GM23338 (cell line): ENCODE results near the gene LSM14B. TPM values are rescaled to one million over a fixed set of nuclear protein-coding genes. Genes with fewer than 3 reads are reported as not detected.

Experiments
- ATAC-seq: fragments of 200-7000 bp; cut with Tn5 transposase; 3 replicates; pipeline ENCODE4 v1.9.1; 2020
- DNase-seq: peaks from one replicate; pipeline ENCODE4 v3.0.0-alpha.2; 2015; ENCODE audit warnings: low spot score
- H2AFZ ChIP-seq: fragments of 200-600 bp; sonication (generic); 2 replicates; pipeline ENCODE4 v1.8.0; 2016; ENCODE audit warnings: antibody characterized with exemption, mild to moderate bottlenecking, moderate library complexity
- H3F3A ChIP-seq: fragments of 200-600 bp; sonication (generic); replicated peaks from 2 replicates; pipeline ENCODE4 v1.8.0; 2017; ENCODE audit warnings: antibody characterized with exemption, mixed run types, low read depth
- H3K27ac ChIP-seq: fragments of 200-600 bp; sonication (generic); 2 replicates; pipeline ENCODE4 v1.6.1; 2016; ENCODE audit warnings: low read depth
- H3K27me3 ChIP-seq: fragments of 200-600 bp; sonication (generic); 2 replicates; pipeline ENCODE4 v1.8.0; 2016; ENCODE audit warnings: mild to moderate bottlenecking, mixed run types, moderate library complexity; ENCODE audit not compliant: insufficient read depth
- H3K36me3 ChIP-seq: fragments of 200-600 bp; sonication (generic); 2 replicates; pipeline ENCODE4 v1.8.0; 2016; ENCODE audit warnings: mild to moderate bottlenecking; ENCODE audit not compliant: insufficient read depth
- H3K4me1 ChIP-seq: fragments of 200-600 bp; sonication (generic); 2 replicates; pipeline ENCODE4 v1.8.0; 2016; ENCODE audit warnings: mild to moderate bottlenecking, moderate library complexity; ENCODE audit not compliant: insufficient read depth
- H3K4me2 ChIP-seq: fragments of 200-600 bp; sonication (generic); 2 replicates; pipeline ENCODE4 v1.7.1; 2017; ENCODE audit warnings: mixed run types
- H3K4me3 ChIP-seq: fragments of 200-600 bp; sonication (generic); 2 replicates; pipeline ENCODE4 v1.6.1; 2016; ENCODE audit warnings: mixed run types
- H3K79me2 ChIP-seq: fragments of 200-600 bp; sonication (generic); replicated peaks from 2 replicates; pipeline ENCODE4 v1.8.0; 2017; ENCODE audit warnings: mild to moderate bottlenecking; ENCODE audit not compliant: insufficient read depth
- H3K9me2 ChIP-seq: fragments of 200-600 bp; sonication (generic); 2 replicates; pipeline ENCODE4 v1.8.0; 2017; ENCODE audit not compliant: insufficient read depth
- H4K20me1 ChIP-seq: fragments of 200-600 bp; sonication (generic); replicated peaks from 2 replicates; pipeline ENCODE4 v1.8.0; 2017; ENCODE audit warnings: mild to moderate bottlenecking; ENCODE audit not compliant: insufficient read depth
- H3K27ac Mint-ChIP-seq: 2 replicates; pipeline ENCODE4 v1.8.0; 2020; ENCODE audit warnings: inconsistent platforms, mild to moderate bottlenecking, moderate library complexity, mixed read lengths
- H3K27me3 Mint-ChIP-seq: 3 replicates; pipeline ENCODE4 v1.8.0; 2022; ENCODE audit warnings: low read depth, mild to moderate bottlenecking, moderate library complexity, mixed read lengths, inconsistent platforms; ENCODE audit not compliant: insufficient read depth, poor library complexity
- H3K36me3 Mint-ChIP-seq: 3 replicates; pipeline ENCODE4 v1.8.0; 2021; ENCODE audit warnings: low read depth, mild to moderate bottlenecking, inconsistent platforms, moderate library complexity, mixed read lengths
- H3K4me1 Mint-ChIP-seq: 3 replicates; pipeline ENCODE4 v1.8.0; 2020; ENCODE audit warnings: mild to moderate bottlenecking, inconsistent platforms, mixed read lengths
- H3K4me3 Mint-ChIP-seq: 3 replicates; pipeline ENCODE4 v1.8.0; 2021; ENCODE audit warnings: moderate library complexity, mild to moderate bottlenecking, inconsistent platforms, mixed read lengths
- H3K9me3 Mint-ChIP-seq: 3 replicates; pipeline ENCODE4 v1.8.0; 2020; ENCODE audit warnings: moderate library complexity, mild to moderate bottlenecking, inconsistent platforms, mixed read lengths
- CREB1 ChIP-seq: fragments of 250-450 bp; sonication (Bioruptor Pico); IDR thresholded peaks from 2 replicates; pipeline ENCODE4 v1.5.0; 2020; ENCODE audit warnings: low read depth, mild to moderate bottlenecking, moderate library complexity
- EZH2 ChIP-seq: fragments of 200-600 bp; sonication (generic); IDR thresholded peaks from one replicate; pipeline ENCODE4 v1.8.0; 2017; ENCODE audit warnings: antibody characterized with exemption, mild to moderate bottlenecking, low read depth; ENCODE audit not compliant: unreplicated experiment
- EZH2phosphoT487 ChIP-seq: fragments of 200-600 bp; sonication (generic); IDR thresholded peaks from one replicate; pipeline ENCODE4 v1.8.1; 2018; ENCODE audit warnings: antibody characterized with exemption; ENCODE audit not compliant: unreplicated experiment
- JUNB ChIP-seq: IDR thresholded peaks from one replicate; pipeline ENCODE4 v1.6.1; 2016; ENCODE audit warnings: antibody characterized with exemption; ENCODE audit not compliant: unreplicated experiment
- POLR2AphosphoS5 ChIP-seq: IDR thresholded peaks from 2 replicates; pipeline ENCODE4 v1.6.1; 2016; ENCODE audit warnings: antibody characterized with exemption, low read depth
- STAT1 ChIP-seq: IDR thresholded peaks from one replicate; pipeline ENCODE4 v1.6.1; 2016; ENCODE audit warnings: antibody characterized with exemption; ENCODE audit not compliant: unreplicated experiment
- ZNF114 ChIP-seq: fragments of 250-450 bp; sonication (Bioruptor Pico); IDR thresholded peaks from 2 replicates; pipeline ENCODE4 v1.5.0; 2020; ENCODE audit warnings: mild to moderate bottlenecking, moderate library complexity
- ZNF331 ChIP-seq: fragments of 250-450 bp; sonication (Bioruptor Pico); IDR thresholded peaks from 2 replicates; pipeline ENCODE4 v1.5.0; 2020; ENCODE audit warnings: low read depth, mild to moderate bottlenecking, moderate library complexity
- polyA plus RNA-seq: library from polyadenylated mRNA; unstranded; fragments of >200 nt; fragmentation: Nextera tagmentation; extraction: Ambion mirVana; gene quantifications from 2 replicates; pipeline ENCODE4 v1.2.1, GENCODE V29; 2016
- total RNA-seq: library from RNA; depleted of rRNA; stranded (reverse); fragments of >200 nt; shearing (Covaris generic); gene quantifications from 2 replicates; pipeline ENCODE4 v1.2.3, GENCODE V29; 2014
- TF ChIP-seq, protein P1 (sequence below): fragments of 250-450 bp; sonication (Bioruptor Pico); IDR thresholded peaks from 2 replicates; pipeline ENCODE4 v1.5.0; 2020; ENCODE audit warnings: mild to moderate bottlenecking, moderate library complexity
- TF ChIP-seq, protein P2 (sequence below), 2 experiments: fragments of 200-600 bp in 1 of 2; sonication (generic) in 1 of 2; conservative IDR thresholded peaks; 2 replicates each; pipeline versions ENCODE4 v1.5.1 to v1.6.1; 2016 to 2017; ENCODE audit warnings: antibody characterized with exemption in 2 of 2, low read depth in 2 of 2, mild to moderate bottlenecking in 2 of 2, moderate library complexity in 1 of 2

Gene LSM14B
- total and polyA plus RNA-seq, 2 experiments from 2014 or later = 9.6 to 55.7 TPM

DNA sequence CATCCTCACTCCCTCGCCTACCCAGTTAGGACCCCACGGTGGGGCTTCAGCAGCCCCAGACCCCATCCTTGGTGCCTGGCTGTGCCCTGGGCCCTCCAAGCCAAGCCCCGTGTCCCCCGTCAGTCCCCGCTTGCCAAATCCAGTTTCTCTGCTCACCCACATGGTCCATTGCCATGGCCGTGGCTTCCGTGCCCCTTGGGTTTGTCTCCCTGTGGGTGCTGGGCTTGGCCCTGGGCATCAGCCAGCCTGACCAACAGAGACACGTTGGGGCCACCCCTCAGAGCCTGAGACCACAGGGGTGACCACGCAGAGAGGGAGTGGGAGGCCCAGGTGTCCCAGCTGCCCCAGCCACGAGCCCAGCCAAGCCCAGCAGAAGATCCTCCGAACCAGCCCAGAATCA is 28.9 kb downstream of the LSM14B start:
- no peak for DNase-seq
- ATAC-seq = no peak
- peaks cover 39% of the 10 kb centered on the region for H3K36me3 Mint-ChIP-seq
- H3K4me3 Mint-ChIP-seq = no peak overlapping the region
- Histone ChIP-seq H3F3A (peaks cover 10% of the 10 kb centered on the region; the same call in 1 of the 2 replicates), H3K4me3 (no peak overlapping the region), H3K9me2 (no peaks in the 10 kb centered on the region), H2AFZ (no peak overlapping the region), H3K4me1 (peaks cover 22% of the 10 kb centered on the region), H4K20me1 (peaks cover 35% of the 10 kb centered on the region), H3K27ac (no peak overlapping the region), H3K4me2 (no peak overlapping the region), H3K36me3 (no peaks in the 10 kb centered on the region; the same call in 1 of the 2 replicates), H3K79me2 (peaks cover 96% of the 10 kb centered on the region), H3K27me3 (no peaks in the 10 kb centered on the region)
- peaks cover 60% of the 10 kb centered on the region for H3K4me1 Mint-ChIP-seq
- no peak for TF ChIP-seq ZNF331
- no peak for TF ChIP-seq POLR2AphosphoS5
- no peak for TF ChIP-seq JUNB
- no peak for TF ChIP-seq CREB1 (CRISPR knock-in tag)
- no peak for TF ChIP-seq STAT1
- TF ChIP-seq EZH2 = no peak
- no peak for TF ChIP-seq ZNF114 (CRISPR knock-in tag)
- TF ChIP-seq, protein P1, sequence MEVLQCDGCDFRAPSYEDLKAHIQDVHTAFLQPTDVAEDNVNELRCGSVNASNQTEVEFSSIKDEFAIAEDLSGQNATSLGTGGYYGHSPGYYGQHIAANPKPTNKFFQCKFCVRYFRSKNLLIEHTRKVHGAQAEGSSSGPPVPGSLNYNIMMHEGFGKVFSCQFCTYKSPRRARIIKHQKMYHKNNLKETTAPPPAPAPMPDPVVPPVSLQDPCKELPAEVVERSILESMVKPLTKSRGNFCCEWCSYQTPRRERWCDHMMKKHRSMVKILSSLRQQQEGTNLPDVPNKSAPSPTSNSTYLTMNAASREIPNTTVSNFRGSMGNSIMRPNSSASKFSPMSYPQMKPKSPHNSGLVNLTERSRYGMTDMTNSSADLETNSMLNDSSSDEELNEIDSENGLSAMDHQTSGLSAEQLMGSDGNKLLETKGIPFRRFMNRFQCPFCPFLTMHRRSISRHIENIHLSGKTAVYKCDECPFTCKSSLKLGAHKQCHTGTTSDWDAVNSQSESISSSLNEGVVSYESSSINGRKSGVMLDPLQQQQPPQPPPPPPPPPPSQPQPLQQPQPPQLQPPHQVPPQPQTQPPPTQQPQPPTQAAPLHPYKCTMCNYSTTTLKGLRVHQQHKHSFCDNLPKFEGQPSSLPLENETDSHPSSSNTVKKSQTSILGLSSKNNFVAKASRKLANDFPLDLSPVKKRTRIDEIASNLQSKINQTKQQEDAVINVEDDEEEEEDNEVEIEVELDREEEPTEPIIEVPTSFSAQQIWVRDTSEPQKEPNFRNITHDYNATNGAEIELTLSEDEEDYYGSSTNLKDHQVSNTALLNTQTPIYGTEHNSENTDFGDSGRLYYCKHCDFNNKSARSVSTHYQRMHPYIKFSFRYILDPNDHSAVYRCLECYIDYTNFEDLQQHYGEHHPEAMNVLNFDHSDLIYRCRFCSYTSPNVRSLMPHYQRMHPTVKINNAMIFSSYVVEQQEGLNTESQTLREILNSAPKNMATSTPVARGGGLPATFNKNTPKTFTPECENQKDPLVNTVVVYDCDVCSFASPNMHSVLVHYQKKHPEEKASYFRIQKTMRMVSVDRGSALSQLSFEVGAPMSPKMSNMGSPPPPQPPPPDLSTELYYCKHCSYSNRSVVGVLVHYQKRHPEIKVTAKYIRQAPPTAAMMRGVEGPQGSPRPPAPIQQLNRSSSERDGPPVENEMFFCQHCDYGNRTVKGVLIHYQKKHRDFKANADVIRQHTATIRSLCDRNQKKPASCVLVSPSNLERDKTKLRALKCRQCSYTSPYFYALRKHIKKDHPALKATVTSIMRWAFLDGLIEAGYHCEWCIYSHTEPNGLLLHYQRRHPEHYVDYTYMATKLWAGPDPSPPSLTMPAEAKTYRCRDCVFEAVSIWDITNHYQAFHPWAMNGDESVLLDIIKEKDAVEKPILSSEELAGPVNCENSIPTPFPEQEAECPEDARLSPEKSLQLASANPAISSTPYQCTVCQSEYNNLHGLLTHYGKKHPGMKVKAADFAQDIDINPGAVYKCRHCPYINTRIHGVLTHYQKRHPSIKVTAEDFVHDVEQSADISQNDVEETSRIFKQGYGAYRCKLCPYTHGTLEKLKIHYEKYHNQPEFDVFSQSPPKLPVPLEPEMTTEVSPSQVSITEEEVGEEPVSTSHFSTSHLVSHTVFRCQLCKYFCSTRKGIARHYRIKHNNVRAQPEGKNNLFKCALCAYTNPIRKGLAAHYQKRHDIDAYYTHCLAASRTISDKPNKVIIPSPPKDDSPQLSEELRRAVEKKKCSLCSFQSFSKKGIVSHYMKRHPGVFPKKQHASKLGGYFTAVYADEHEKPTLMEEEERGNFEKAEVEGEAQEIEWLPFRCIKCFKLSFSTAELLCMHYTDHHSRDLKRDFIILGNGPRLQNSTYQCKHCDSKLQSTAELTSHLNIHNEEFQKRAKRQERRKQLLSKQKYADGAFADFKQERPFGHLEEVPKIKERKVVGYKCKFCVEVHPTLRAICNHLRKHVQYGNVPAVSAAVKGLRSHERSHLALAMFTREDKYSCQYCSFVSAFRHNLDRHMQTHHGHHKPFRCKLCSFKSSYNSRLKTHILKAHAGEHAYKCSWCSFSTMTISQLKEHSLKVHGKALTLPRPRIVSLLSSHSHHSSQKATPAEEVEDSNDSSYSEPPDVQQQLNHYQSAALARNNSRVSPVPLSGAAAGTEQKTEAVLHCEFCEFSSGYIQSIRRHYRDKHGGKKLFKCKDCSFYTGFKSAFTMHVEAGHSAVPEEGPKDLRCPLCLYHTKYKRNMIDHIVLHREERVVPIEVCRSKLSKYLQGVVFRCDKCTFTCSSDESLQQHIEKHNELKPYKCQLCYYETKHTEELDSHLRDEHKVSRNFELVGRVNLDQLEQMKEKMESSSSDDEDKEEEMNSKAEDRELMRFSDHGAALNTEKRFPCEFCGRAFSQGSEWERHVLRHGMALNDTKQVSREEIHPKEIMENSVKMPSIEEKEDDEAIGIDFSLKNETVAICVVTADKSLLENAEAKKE (CRISPR knock-in tag) = no peak
- no peak for TF ChIP-seq EZH2phosphoT487
- TF ChIP-seq, protein P2, sequence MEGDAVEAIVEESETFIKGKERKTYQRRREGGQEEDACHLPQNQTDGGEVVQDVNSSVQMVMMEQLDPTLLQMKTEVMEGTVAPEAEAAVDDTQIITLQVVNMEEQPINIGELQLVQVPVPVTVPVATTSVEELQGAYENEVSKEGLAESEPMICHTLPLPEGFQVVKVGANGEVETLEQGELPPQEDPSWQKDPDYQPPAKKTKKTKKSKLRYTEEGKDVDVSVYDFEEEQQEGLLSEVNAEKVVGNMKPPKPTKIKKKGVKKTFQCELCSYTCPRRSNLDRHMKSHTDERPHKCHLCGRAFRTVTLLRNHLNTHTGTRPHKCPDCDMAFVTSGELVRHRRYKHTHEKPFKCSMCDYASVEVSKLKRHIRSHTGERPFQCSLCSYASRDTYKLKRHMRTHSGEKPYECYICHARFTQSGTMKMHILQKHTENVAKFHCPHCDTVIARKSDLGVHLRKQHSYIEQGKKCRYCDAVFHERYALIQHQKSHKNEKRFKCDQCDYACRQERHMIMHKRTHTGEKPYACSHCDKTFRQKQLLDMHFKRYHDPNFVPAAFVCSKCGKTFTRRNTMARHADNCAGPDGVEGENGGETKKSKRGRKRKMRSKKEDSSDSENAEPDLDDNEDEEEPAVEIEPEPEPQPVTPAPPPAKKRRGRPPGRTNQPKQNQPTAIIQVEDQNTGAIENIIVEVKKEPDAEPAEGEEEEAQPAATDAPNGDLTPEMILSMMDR (conservative IDR thresholded peaks at IDR 0.05; ENCODE audit: low read depth in 2 of 2) = no peak
- no peak overlapping the region for H3K27ac Mint-ChIP-seq
- H3K27me3 Mint-ChIP-seq = peaks cover 20% of the 10 kb centered on the region
- H3K9me3 Mint-ChIP-seq = peaks cover 7% of the 10 kb centered on the region; the same call in 2 of the 3 replicates
